Stomach (tissue), 9 donors: ENCODE data around the gene MICALL2. TPM values are rescaled to one million over a fixed set of nuclear protein-coding genes. Genes with fewer than 3 reads are reported as not detected.

ENCODE experiments used
- DNase-seq, 2 donors: peaks; one replicate each; pipeline versions ENCODE4 v3.0.0 to v3.0.0-alpha.2; 2013 to 2019
- H3K27ac ChIP-seq, 5 donors: fragments of 200-600 bp in 4 of 5; sonication (generic) in 4 of 5; one replicate each; pipeline ENCODE4 v1.5.1; 2013 to 2019; ENCODE audit warnings: mild to moderate bottlenecking in 1 of 5, moderate library complexity in 1 of 5
- H3K27me3 ChIP-seq, 3 donors: fragments of 200-600 bp; sonication (generic); one replicate each; pipeline ENCODE4 v1.5.1; 2017 to 2019; ENCODE audit warnings: mixed run types in 1 of 3
- H3K36me3 ChIP-seq, 4 donors: fragments of 200-600 bp; sonication (generic); 1 replicate in 3 of 4; 2 replicates in 1 of 4; pipeline ENCODE4 v1.5.1; 2016 to 2019
- H3K4me1 ChIP-seq, 4 donors: fragments of 200-600 bp; sonication (generic); one replicate each; pipeline ENCODE4 v1.5.1; 2016 to 2019
- H3K4me3 ChIP-seq, 4 donors: fragments of 200-600 bp; sonication (generic) in 3 of 4; one replicate each; pipeline ENCODE4 v1.5.1; 2016 to 2019; ENCODE audit warnings: mild to moderate bottlenecking in 1 of 4
- H3K9me3 ChIP-seq, 4 donors: fragments of 200-600 bp; sonication (generic); one replicate each; pipeline ENCODE4 v1.5.1; 2016 to 2019
- EP300 ChIP-seq: sonication (generic); formaldehyde crosslinking; IDR thresholded peaks from one replicate; pipeline ENCODE4 v1.6.1; 2017; ENCODE audit warnings: antibody characterized with exemption
- POLR2A ChIP-seq, 4 donors: fragments of 450-650 bp; IDR thresholded peaks; one replicate each; pipeline ENCODE4 v1.6.1; 2016; ENCODE audit warnings: antibody characterized with exemption in 4 of 4, control low read depth in 2 of 4, mild to moderate bottlenecking in 1 of 4, moderate library complexity in 1 of 4
- POLR2AphosphoS5 ChIP-seq, 3 donors: sonication (generic); formaldehyde crosslinking; IDR thresholded peaks; one replicate each; pipeline ENCODE4 v1.6.1; 2016; ENCODE audit warnings: antibody characterized with exemption in 3 of 3
- WGBS, 5 donors: extraction: QIAGEN DNeasy Blood & Tissue Kit in 3 of 5; methylation state at CpG; one replicate each; pipeline versions ENCODE4 v1.1.5 to v1.1.7; 2013 to 2018; 5-methylcytosine and 5-hydroxymethylcytosine counted together
- intact Hi-C: fragments of 100-400 bp; cut with DNase I; formaldehyde crosslinking; loops from one replicate; pipeline ENCODE4 v1.15.1; 2023; ENCODE audit warnings: low total_unique reads
- polyA plus RNA-seq, 3 donors: library from polyadenylated mRNA; stranded (reverse); fragments of 200-250 nt; gene quantifications; one replicate each; pipeline ENCODE4 v1.2.3, GENCODE V29; 2013
- total RNA-seq, 5 donors: library from RNA; depleted of rRNA; stranded (reverse); fragments of >200 nt; gene quantifications; one replicate each; pipeline versions ENCODE4 v1.1.0 to v1.2.3, GENCODE V29; 2014 to 2016
- TF ChIP-seq, protein P1 (sequence below), 7 experiments: fragments of 450-650 bp in 4 of 7; fragments of 200-600 bp in 3 of 7; sonication (generic) in 3 of 7; IDR thresholded peaks; one replicate each; pipeline ENCODE4 v1.5.1; 2016 to 2019; ENCODE audit warnings: antibody characterized with exemption in 7 of 7, control low read depth in 2 of 7, mild to moderate bottlenecking in 1 of 7
- donor health status: healthy with polysubstance abuse.
- donor health status: Bipolar disorder and iron deficiency.
- donor health status: healthy.

MICALL2 gene
- total and polyA plus RNA-seq, 8 donors = 30.7 to 263 (median 102) TPM

DNA sequence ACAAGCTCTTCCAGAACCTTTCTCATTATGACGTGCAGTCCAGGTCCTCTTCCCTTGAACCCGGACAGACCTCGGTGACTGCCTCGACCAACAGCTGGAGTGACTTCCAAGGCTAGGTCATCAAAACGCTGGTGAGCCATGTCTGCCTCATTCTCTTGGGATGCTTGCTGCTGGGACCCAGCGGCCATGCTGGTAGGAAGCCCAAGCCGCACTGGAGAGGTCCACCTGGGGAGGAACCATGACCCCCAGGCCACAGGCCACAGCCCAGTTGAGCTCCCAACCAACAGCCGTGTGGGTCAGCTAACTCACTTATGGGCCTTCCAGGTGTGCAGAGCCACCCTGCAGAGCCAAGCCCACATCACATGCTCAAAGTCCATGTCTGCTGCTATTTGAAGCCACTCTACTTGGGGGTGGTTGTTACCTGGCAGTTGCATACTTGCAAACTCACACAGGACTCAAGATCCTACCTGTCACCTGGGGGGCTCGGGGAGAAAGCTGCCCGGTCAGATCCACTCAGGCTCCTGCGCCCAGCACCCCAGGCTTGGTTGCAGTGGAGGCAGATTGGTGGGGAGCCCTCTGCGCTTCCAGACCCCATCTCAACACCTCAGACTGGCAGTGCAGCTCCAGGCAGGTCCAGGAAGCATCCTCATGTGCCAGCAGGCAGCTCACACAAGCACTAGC, 57.0 kb downstream of the MICALL2 start:
- H3K36me3 ChIP-seq = no peaks in the 10 kb centered on the region
- WGBS, 5 donors = 83 to 92% (median 90%) methylated on average over 7 to 12 of the region's 12 CpGs
- H3K9me3 ChIP-seq = peaks cover 5 to 22% (median 18%) of the 10 kb centered on the region in 4 donors
- no peak overlapping the region for H3K4me3 ChIP-seq
- H3K27ac ChIP-seq = no peak overlapping the region
- DNase-seq = no peak
- intact Hi-C loops = no loop called here
- no peak for TF ChIP-seq EP300
- TF ChIP-seq, protein P1, sequence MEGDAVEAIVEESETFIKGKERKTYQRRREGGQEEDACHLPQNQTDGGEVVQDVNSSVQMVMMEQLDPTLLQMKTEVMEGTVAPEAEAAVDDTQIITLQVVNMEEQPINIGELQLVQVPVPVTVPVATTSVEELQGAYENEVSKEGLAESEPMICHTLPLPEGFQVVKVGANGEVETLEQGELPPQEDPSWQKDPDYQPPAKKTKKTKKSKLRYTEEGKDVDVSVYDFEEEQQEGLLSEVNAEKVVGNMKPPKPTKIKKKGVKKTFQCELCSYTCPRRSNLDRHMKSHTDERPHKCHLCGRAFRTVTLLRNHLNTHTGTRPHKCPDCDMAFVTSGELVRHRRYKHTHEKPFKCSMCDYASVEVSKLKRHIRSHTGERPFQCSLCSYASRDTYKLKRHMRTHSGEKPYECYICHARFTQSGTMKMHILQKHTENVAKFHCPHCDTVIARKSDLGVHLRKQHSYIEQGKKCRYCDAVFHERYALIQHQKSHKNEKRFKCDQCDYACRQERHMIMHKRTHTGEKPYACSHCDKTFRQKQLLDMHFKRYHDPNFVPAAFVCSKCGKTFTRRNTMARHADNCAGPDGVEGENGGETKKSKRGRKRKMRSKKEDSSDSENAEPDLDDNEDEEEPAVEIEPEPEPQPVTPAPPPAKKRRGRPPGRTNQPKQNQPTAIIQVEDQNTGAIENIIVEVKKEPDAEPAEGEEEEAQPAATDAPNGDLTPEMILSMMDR (IDR thresholded peaks at IDR 0.05) = no peak
- TF ChIP-seq POLR2AphosphoS5 (IDR thresholded peaks at IDR 0.05) = no peak
- no peak for TF ChIP-seq POLR2A (IDR thresholded peaks at IDR 0.05)
- H3K27me3 ChIP-seq = peaks cover 16 to 100% (median 52%) of the 10 kb centered on the region in 3 donors
- peaks cover 0 to 8% (median 5%) of the 10 kb centered on the region in 4 donors for H3K4me1 ChIP-seq

DNA sequence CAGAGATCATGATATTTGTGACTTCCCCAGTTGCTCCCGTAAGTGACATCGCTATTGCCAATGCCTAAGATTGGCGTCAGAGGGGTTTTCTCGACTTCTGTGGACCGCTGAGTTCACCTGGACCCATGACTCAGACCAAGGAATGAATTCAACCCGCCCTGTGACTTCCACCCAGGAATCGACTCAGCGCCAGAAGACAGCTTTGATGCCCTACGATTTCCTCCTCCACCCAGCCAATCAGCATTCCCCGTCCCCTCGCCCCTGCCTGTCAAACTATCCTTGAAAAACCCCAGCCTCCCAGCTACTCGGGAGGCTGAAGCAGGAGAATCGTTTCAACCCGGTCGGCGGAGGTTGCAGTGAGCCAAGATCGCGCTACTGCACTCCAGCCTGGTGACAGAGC, 58.3 kb downstream of the MICALL2 start:
- no peak for DNase-seq
- Histone ChIP-seq H3K27ac (no peak overlapping the region), H3K36me3 (no peaks in the 10 kb centered on the region), H3K27me3 (peaks cover 12 to 99% (median 40%) of the 10 kb centered on the region in 3 donors), H3K9me3 (peaks cover 5 to 26% (median 18%) of the 10 kb centered on the region in 4 donors), H3K4me3 (no peak overlapping the region), H3K4me1 (peaks cover 0 to 8% (median 5%) of the 10 kb centered on the region in 4 donors)
- no peak for TF ChIP-seq POLR2AphosphoS5 (IDR thresholded peaks at IDR 0.05)
- no peak for TF ChIP-seq POLR2A (IDR thresholded peaks at IDR 0.05)
- TF ChIP-seq, protein P1 (IDR thresholded peaks at IDR 0.05) = no peak
- TF ChIP-seq EP300 = no peak
- 56 to 69% (median 60%) methylated on average over 18 of the region's 18 CpGs for WGBS, 5 donors
- intact Hi-C loops = no loop called here

DNA sequence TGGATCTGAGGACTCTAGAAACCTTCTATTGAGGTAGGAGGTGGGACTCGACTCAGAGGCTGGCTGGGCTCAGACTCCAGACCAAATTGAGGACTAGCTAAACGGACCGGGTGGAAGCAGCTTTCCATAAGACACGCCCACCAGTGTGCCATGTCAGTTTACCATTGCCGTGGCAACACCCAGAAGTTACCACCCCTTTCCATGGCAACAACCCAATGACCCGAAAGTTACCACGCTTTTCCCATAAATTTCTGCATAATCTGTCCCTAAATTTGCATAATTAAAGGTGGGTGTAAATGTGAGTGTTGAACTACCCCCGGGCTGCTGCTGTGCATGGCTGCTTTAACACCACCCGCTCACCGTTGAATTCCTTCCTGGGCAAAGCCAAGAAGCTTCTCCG, 58.9 kb downstream of the MICALL2 start:
- peaks cover 0 to 8% (median 5%) of the 10 kb centered on the region in 4 donors for H3K4me1 ChIP-seq
- H3K27ac ChIP-seq = no peak overlapping the region
- H3K27me3 ChIP-seq = peaks cover 8 to 99% (median 33%) of the 10 kb centered on the region in 3 donors
- H3K4me3 ChIP-seq = no peak overlapping the region
- no peaks in the 10 kb centered on the region for H3K36me3 ChIP-seq
- TF ChIP-seq EP300 (no peak), POLR2AphosphoS5 (IDR thresholded peaks at IDR 0.05) (no peak), POLR2A (IDR thresholded peaks at IDR 0.05) (no peak)
- TF ChIP-seq, protein P1 (IDR thresholded peaks at IDR 0.05) = no peak
- DNase-seq = no peak
- peaks cover 5 to 32% (median 20%) of the 10 kb centered on the region in 4 donors for H3K9me3 ChIP-seq
- 39 to 44% (median 41%) methylated on average over 10 to 11 of the region's 11 CpGs for WGBS, 5 donors
- intact Hi-C loops = no loop called here

DNA sequence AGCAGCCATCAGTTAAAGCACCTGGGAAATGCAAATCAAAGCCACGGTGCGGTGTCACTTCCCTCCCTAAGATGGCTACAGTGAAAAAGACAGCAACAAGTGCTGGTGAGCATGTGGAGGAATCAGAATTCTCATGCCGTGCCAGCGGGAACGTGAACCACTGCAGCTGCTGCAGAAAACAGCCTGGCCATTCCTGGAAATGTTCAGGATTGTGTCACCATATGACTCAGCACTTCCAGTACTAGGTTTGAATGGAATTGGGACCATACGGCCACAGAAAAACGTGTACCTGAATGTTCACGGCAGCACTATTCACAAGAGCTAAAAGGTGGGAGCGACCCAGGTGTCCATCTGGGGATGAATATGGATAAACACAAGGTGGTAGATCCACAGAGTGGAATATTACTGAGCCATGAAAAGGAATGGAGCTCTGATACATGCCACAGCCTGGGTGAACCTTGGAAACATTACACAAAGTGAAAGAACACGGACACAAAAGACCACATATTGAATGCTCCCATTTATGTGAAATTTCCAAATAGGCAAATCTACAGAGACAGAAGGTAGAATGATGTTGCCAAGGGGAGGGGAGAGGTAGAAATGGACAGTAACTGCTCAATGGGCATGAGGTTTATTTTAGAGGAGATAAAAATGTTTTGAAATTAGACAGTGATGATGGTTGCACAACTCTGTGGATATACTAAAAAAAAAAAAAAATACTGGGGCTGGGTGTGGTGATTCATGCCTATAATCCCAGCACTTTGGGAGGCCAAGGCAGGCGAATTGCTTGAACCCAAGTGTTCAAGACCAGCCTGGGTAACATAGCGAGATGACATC, 61.6 kb downstream of the MICALL2 start:
- WGBS, 5 donors = 77 to 83% (median 79%) methylated on average over 12 of the region's 12 CpGs

More for the DNA sequence above, 61.6 kb downstream of the MICALL2 start:
- Histone ChIP-seq H3K4me1 (no peaks in the 10 kb centered on the region), H3K4me3 (no peak overlapping the region), H3K36me3 (no peaks in the 10 kb centered on the region), H3K27me3 (peaks cover 5 to 99% (median 21%) of the 10 kb centered on the region in 3 donors), H3K27ac (no peak overlapping the region), H3K9me3 (peaks cover 5 to 53% (median 36%) of the 10 kb centered on the region in 4 donors)
- intact Hi-C loops = no loop called here
- DNase-seq = no peak
- TF ChIP-seq POLR2AphosphoS5 (IDR thresholded peaks at IDR 0.05) = no peak
- TF ChIP-seq POLR2A (IDR thresholded peaks at IDR 0.05) = no peak
- TF ChIP-seq, protein P1 (IDR thresholded peaks at IDR 0.05) = no peak
- TF ChIP-seq EP300 = no peak
